K562 (cell line): Measurements from ENCODE around the gene TLR8. TPM values are rescaled to one million over a fixed set of nuclear protein-coding genes. Genes with fewer than 3 reads are reported as not detected.

Source experiments
- ELK1 ChIP-seq: sonication (generic); formaldehyde crosslinking; IDR thresholded peaks from 2 replicates; pipeline ENCODE4 v1.8.1; 2022; ENCODE audit warnings: missing genetic modification reagents
- EZH2 ChIP-seq: IDR thresholded peaks from 2 replicates; pipeline ENCODE4 v1.6.1; 2012; ENCODE audit warnings: low read depth, mild to moderate bottlenecking, inconsistent platforms, low read length, borderline replicate concordance
- FOSL1 ChIP-seq: fragments of 200-800 bp; sonication (Bioruptor generic); conservative IDR thresholded peaks from 2 replicates; pipeline ENCODE4 v1.6.1; 2016; ENCODE audit warnings: missing genetic modification characterization, missing compliant biosample characterization
- GABPA ChIP-seq: fragments of 200-800 bp; sonication (Bioruptor generic); conservative IDR thresholded peaks from 2 replicates; pipeline ENCODE4 v1.6.1; 2016; ENCODE audit warnings: low read depth, missing genetic modification characterization, missing compliant biosample characterization
- KDM1A ChIP-seq, 2 experiments: fragments of 450-650 bp; IDR thresholded peaks; 2 replicates each; pipeline ENCODE4 v1.6.1; 2016; ENCODE audit warnings: mild to moderate bottlenecking in 2 of 2
- KLF10 ChIP-seq: fragments of 250-450 bp; sonication (Bioruptor Pico); IDR thresholded peaks from 2 replicates; pipeline ENCODE4 v1.6.1; 2021; ENCODE audit warnings: matching md5 sums
- MTA1 ChIP-seq: fragments of 450-650 bp; IDR thresholded peaks from 2 replicates; pipeline ENCODE4 v1.6.1; 2017; ENCODE audit warnings: borderline replicate concordance
- PPARD ChIP-seq: fragments of 250-450 bp; sonication (Bioruptor Pico); IDR thresholded peaks from 2 replicates; pipeline ENCODE4 v1.8.0; 2022; ENCODE audit warnings: inconsistent platforms, mild to moderate bottlenecking, moderate library complexity
- PYGO2 ChIP-seq: fragments of 450-650 bp; IDR thresholded peaks from 2 replicates; pipeline ENCODE4 v1.6.1; 2016; ENCODE audit warnings: mild to moderate bottlenecking, missing genetic modification characterization, moderate library complexity, missing compliant biosample characterization
- REST ChIP-seq, 2 experiments: fragments of 450-650 bp; formaldehyde crosslinking in 1 of 2; IDR thresholded peaks; 2 replicates each; pipeline versions ENCODE4 v1.4.0 to v1.6.1; 2014 to 2020; ENCODE audit warnings: mild to moderate bottlenecking in 2 of 2, borderline replicate concordance in 1 of 2, low read depth in 1 of 2
- SRSF7 ChIP-seq: fragments of 200-400 bp; formaldehyde crosslinking; optimal IDR thresholded peaks from 2 replicates; pipeline ENCODE3; 2017; ENCODE audit warnings: mild to moderate bottlenecking, low read depth, low read length
- TFE3 ChIP-seq: fragments of 450-650 bp; formaldehyde crosslinking; IDR thresholded peaks from 2 replicates; pipeline ENCODE4 v1.4.0; 2020; ENCODE audit warnings: mild to moderate bottlenecking, mixed read lengths
- THRAP3 ChIP-seq: fragments of 450-650 bp; IDR thresholded peaks from 2 replicates; pipeline ENCODE4 v1.6.1; 2016; ENCODE audit warnings: mild to moderate bottlenecking, inconsistent platforms, borderline replicate concordance
- ZBTB1 ChIP-seq: sonication (generic); formaldehyde crosslinking; IDR thresholded peaks from 2 replicates; pipeline ENCODE4 v1.8.1; 2023; ENCODE audit warnings: missing genetic modification reagents, low read depth, mild to moderate bottlenecking, borderline replicate concordance
- ZNF133 ChIP-seq: fragments of 250-450 bp; sonication (Bioruptor Pico); IDR thresholded peaks from 2 replicates; pipeline ENCODE4 v1.4.0; 2020; ENCODE audit warnings: mild to moderate bottlenecking
- ZNF436 ChIP-seq: fragments of 250-450, 450-650 bp; sonication (Bioruptor Pico); formaldehyde crosslinking; IDR thresholded peaks from 2 replicates; pipeline ENCODE4 v1.7.0; 2020; ENCODE audit warnings: mild to moderate bottlenecking
- ZNF77 ChIP-seq: fragments of 250-450 bp; sonication (Bioruptor Pico); IDR thresholded peaks from 2 replicates; pipeline ENCODE4 v1.5.0; 2020
- polyA plus RNA-seq, 8 experiments: library from polyadenylated mRNA; depleted of rRNA in 4 of 8; stranded (reverse) in 5 of 8; unstranded in 3 of 8; fragments of >200 nt; fragmentation: Nextera tagmentation in 2 of 8; fragmentation: Illumina TruSeq in 1 of 8; extraction: Ambion mirVana in 2 of 8; extraction: Trizol in 1 of 8; gene quantifications; 2 replicates each; pipeline versions ENCODE4 v1.2.1 to v1.2.3, GENCODE V29; 2011 to 2014; ENCODE audit warnings: inconsistent platforms in 1 of 8, missing spikeins in 1 of 8
- total RNA-seq, 7 experiments: library from RNA; depleted of rRNA in 6 of 7; stranded (reverse); fragments of >200 nt in 6 of 7; fragmentation: Illumina TruSeq in 2 of 7; extraction: Trizol in 2 of 7; gene quantifications; 2 replicates each; pipeline versions ENCODE4 v1.2.1 to v1.2.3, GENCODE V29; 2011 to 2021; ENCODE audit warnings: low replicate concordance in 1 of 7

TLR8 gene
- total and polyA plus RNA-seq, 9 of the 15 experiments (the other 6 are each of a cell fraction or from before 2014, with no cell fraction given) = not detected

- TF ChIP-seq SRSF7 (no peak), MTA1 (no peak), ZBTB1 (CRISPR knock-in tag) (no peak), ELK1 (CRISPR knock-in tag) (no peak), GABPA (tag) (no peak), PPARD (CRISPR knock-in tag) (no peak), ZNF133 (CRISPR knock-in tag) (no peak), KDM1A (IDR thresholded peaks at IDR 0.05) (no peak), EZH2 (no peak), THRAP3 (no peak), FOSL1 (no peak), ZNF77 (CRISPR knock-in tag) (no peak), TFE3 (CRISPR knock-in tag) (peak; percentile 50), PYGO2 (tag) (no peak), REST (IDR thresholded peaks at IDR 0.05; ENCODE audit: borderline replicate concordance) (no peak; the same call in 1 of the 2 replicates), REST (CRISPR knock-in tag; IDR thresholded peaks at IDR 0.05; ENCODE audit: low read depth) (no peak), KLF10 (CRISPR knock-in tag) (no peak), ZNF436 (no peak)
Measured at GRCh38 chrX:12965131-12965940, 58.9 kb downstream of the TLR8 start (continued).
